A673 (cell line): ENCODE measurements around the gene PPRC1. TPM values are rescaled to one million over a fixed set of nuclear protein-coding genes. Genes with fewer than 3 reads are reported as not detected.

ENCODE experiments used
- BruUV-seq: library from RNA; stranded (reverse); fragments of 400-500 nt; replicated peaks from 2 replicates; lab custom pipeline; 2021; lab: Mats Ljungman, UMichigan
- CTCF ChIA-PET: fragments of 300-600 bp; sonication (Branson Sonifier 250); formaldehyde crosslinking; loops from one replicate; lab custom pipeline; 2022; ENCODE audit warnings: antibody characterized with exemption; lab: Charles Lee
- POLR2A ChIA-PET: fragments of 300-600 bp; sonication (Branson Sonifier 250); formaldehyde crosslinking; loops from one replicate; lab custom pipeline; 2022; ENCODE audit warnings: antibody characterized with exemption; ENCODE audit not compliant: low non-redundant PET; lab: Charles Lee
- DNase-seq: peaks from one replicate; pipeline ENCODE4 v3.0.0-alpha.2; 2015; ENCODE audit warnings: low spot score
- H3K27ac ChIP-seq: fragments of 200-600 bp; sonication (generic); 2 replicates; pipeline ENCODE4 v1.5.1; 2016; ENCODE audit warnings: mixed run types, low read depth, mild to moderate bottlenecking, mixed read lengths, antibody characterized with exemption, low read length; ENCODE audit not compliant: poor library complexity, severe bottlenecking
- H3K27me3 ChIP-seq: fragments of 200-600 bp; sonication (generic); replicated peaks from 2 replicates; pipeline ENCODE4 v1.6.1; 2017; ENCODE audit warnings: mixed run types, low read depth, mild to moderate bottlenecking, mixed read lengths, antibody characterized with exemption, low read length; ENCODE audit not compliant: insufficient read depth, poor library complexity
- H3K36me3 ChIP-seq: fragments of 200-600 bp; sonication (generic); 2 replicates; pipeline ENCODE4 v1.6.1; 2016; ENCODE audit warnings: mixed run types, mild to moderate bottlenecking, mixed read lengths, antibody characterized with exemption, low read length; ENCODE audit not compliant: insufficient read depth, poor library complexity, severe bottlenecking
- H3K4me1 ChIP-seq: fragments of 200-600 bp; sonication (generic); 2 replicates; pipeline ENCODE4 v1.6.1; 2017; ENCODE audit warnings: mixed run types, mild to moderate bottlenecking, mixed read lengths, antibody characterized with exemption, low read length; ENCODE audit not compliant: insufficient read depth, poor library complexity, severe bottlenecking
- H3K4me3 ChIP-seq: fragments of 200-600 bp; sonication (generic); 2 replicates; pipeline ENCODE4 v1.5.1; 2016; ENCODE audit warnings: low read depth, mixed run types, mild to moderate bottlenecking, mixed read lengths, low read length; ENCODE audit not compliant: poor library complexity, severe bottlenecking
- H3K9me3 ChIP-seq: fragments of 200-600 bp; sonication (generic); 2 replicates; pipeline ENCODE4 v1.6.1; 2016; ENCODE audit warnings: mixed run types, low read depth, mild to moderate bottlenecking, mixed read lengths, antibody characterized with exemption, low read length; ENCODE audit not compliant: poor library complexity, severe bottlenecking
- CTCF ChIP-seq: fragments of 300-800, 200-600 bp; sonication (generic); conservative IDR thresholded peaks from 2 replicates; pipeline ENCODE4 v1.5.1; 2017; ENCODE audit warnings: low read depth, mild to moderate bottlenecking, antibody characterized with exemption, low read length, moderate library complexity, mixed read lengths
- EZH2 ChIP-seq: fragments of 200-600 bp; sonication (generic); IDR thresholded peaks from 2 replicates; pipeline ENCODE4 v1.6.1; 2017; ENCODE audit warnings: borderline replicate concordance, low read depth, mild to moderate bottlenecking, mixed read lengths, antibody characterized with exemption, low read length; ENCODE audit not compliant: poor library complexity, severe bottlenecking
- intact Hi-C: fragments of 100-400 bp; cut with micrococcal nuclease; formaldehyde crosslinking; loops from one replicate; pipeline ENCODE4 v1.10.0; 2022; ENCODE audit not compliant: unreplicated experiment
- total RNA-seq: library from RNA; stranded (reverse); gene quantifications from 2 replicates; pipeline ENCODE4 v1.2.3, GENCODE V29; 2021

PPRC1 gene
- total RNA-seq, 1 experiment from 2014 or later, result 103 TPM

DNA sequence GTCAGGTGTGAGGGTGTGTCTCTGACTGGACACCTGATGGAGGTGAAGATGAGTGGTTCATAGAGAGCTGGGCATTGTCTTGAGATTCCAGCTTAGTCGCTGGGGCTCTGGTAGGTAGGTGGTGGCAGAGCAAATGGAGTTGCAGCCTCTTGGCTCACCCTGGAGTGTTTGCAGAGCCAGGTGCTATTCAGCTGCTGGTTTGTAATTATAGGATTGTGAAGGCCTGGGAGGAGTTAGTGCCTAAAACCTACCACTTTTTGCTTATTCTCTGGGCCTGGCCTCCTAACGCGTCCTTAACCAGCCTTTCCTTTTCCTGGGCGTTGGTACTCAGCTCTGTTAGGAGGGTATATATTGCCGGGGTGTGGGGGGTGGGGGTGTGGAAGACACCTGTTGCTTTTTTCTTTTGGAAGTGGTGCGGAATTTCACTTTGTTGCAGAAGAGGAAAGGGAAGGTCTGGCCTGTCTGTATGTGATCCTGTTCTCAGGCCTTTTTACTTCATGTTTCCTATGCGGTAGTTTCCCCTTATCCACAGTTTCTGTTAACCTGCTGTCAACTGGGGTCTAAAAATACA, 3.2 kb downstream of the PPRC1 start:
- Histone ChIP-seq H3K36me3 (peaks cover 39% of the 10 kb centered on the region), H3K27me3 (no peaks in the 10 kb centered on the region), H3K4me1 (peaks cover 22% of the 10 kb centered on the region), H3K9me3 (no peaks in the 10 kb centered on the region), H3K4me3 (no peak overlapping the region), H3K27ac (peak overlapping the region; percentile 40)
- TF ChIP-seq EZH2, result no peak
- no peak for TF ChIP-seq CTCF
- CTCF ChIA-PET, result interaction anchor here (0.6 kb wide), 1 partner anchor 17 kb away, joined by 11 read pairs; no protein-coding TSS in a partner anchor
- no peak for DNase-seq
- POLR2A ChIA-PET, result no interaction called here
- BruUV-seq, result no TSS peak
- intact Hi-C loops, result no loop called here

DNA sequence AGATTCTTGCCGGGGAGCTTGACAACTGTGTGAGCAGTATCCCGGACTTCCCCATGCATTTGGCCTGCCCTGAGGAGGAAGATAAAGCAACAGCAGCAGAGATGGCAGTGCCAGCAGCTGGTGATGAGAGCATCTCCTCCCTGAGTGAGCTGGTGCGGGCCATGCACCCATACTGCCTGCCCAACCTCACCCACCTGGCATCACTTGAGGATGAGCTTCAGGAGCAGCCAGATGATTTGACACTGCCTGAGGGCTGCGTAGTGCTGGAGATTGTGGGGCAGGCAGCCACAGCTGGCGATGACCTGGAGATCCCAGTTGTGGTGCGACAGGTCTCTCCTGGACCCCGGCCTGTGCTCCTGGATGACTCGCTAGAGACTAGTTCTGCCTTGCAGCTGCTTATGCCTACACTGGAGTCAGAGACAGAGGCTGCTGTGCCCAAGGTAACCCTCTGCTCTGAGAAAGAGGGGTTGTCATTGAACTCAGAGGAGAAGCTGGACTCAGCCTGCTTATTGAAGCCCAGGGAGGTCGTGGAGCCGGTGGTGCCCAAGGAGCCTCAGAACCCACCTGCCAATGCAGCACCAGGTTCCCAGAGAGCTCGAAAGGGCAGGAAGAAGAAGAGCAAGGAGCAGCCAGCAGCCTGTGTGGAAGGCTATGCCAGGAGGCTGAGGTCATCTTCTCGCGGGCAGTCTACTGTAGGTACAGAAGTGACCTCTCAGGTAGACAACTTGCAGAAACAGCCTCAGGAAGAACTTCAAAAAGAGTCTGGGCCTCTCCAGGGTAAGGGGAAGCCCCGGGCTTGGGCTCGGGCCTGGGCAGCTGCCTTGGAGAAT, 6.7 kb downstream of the PPRC1 start:
- TF ChIP-seq CTCF (no peak), EZH2 (no peak)
- no peak overlapping the region for H3K27ac ChIP-seq
- H3K9me3 ChIP-seq, result no peaks in the 10 kb centered on the region
- intact Hi-C loops, result no loop called here
- no TSS peak for BruUV-seq
- POLR2A ChIA-PET, result no interaction called here
- no peak overlapping the region for H3K4me3 ChIP-seq
- peaks cover 21% of the 10 kb centered on the region for H3K4me1 ChIP-seq
- no peak for DNase-seq
- CTCF ChIA-PET, result no interaction called here
- no peaks in the 10 kb centered on the region for H3K27me3 ChIP-seq
- peaks cover 63% of the 10 kb centered on the region for H3K36me3 ChIP-seq

DNA sequence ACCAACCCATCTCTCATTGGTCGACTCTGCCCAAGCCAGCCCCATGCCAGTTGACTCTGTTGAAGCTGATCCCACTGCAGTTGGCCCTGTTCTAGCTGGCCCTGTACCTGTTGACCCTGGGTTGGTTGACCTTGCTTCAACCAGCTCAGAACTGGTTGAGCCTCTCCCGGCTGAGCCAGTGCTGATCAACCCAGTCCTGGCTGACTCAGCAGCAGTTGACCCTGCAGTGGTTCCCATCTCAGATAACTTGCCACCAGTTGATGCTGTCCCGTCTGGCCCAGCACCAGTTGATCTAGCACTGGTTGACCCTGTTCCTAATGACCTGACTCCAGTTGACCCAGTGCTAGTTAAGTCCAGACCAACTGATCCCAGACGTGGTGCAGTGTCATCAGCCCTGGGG, 7.4 kb downstream of the PPRC1 start:
- H3K4me1 ChIP-seq, result peaks cover 13% of the 10 kb centered on the region
- ChIA-PET CTCF (no interaction called here), POLR2A (no interaction called here)
- intact Hi-C loops, result no loop called here
- no peak overlapping the region for H3K27ac ChIP-seq
- BruUV-seq, result no TSS peak
- no peak overlapping the region for H3K4me3 ChIP-seq
- DNase-seq, result no peak
- no peaks in the 10 kb centered on the region for H3K9me3 ChIP-seq
- H3K36me3 ChIP-seq, result peaks cover 70% of the 10 kb centered on the region
- no peaks in the 10 kb centered on the region for H3K27me3 ChIP-seq
- TF ChIP-seq CTCF (no peak), EZH2 (no peak)
